GM12891 (cell line): ENCODE results near the gene PSMB8. TPM values are rescaled to one million over a fixed set of nuclear protein-coding genes. Genes with fewer than 3 reads are reported as not detected.
"Not testable (repeated sequence)": the region's sequence is repeated elsewhere in the genome, so short reads cannot be mapped to it uniquely, and the experiment has no call there.

ENCODE experiments used
- DNase-seq: peaks from one replicate; pipeline ENCODE4 v3.0.0; 2011; ENCODE audit warnings: low spot score; ENCODE audit not compliant: insufficient read length
- FAIRE-seq: peaks from 2 replicates; lab custom pipeline; 2011; peaks lifted over from hg19 to GRCh38; lab: Jason Lieb, UNC
- PAX5 ChIP-seq: IDR thresholded peaks from 2 replicates; pipeline ENCODE4 v1.6.1; 2011; ENCODE audit warnings: low read length, moderate library complexity, mild to moderate bottlenecking; ENCODE audit not compliant: insufficient read depth, severe bottlenecking
- POLR2A ChIP-seq: IDR thresholded peaks from 2 replicates; pipeline ENCODE4 v1.6.1; 2011; ENCODE audit warnings: low read depth, low read length, control low read depth
- POLR2AphosphoS5 ChIP-seq: IDR thresholded peaks from 2 replicates; pipeline ENCODE4 v1.6.1; 2011; ENCODE audit warnings: low read depth, low read length, control low read depth
- POU2F2 ChIP-seq: IDR thresholded peaks from 2 replicates; pipeline ENCODE4 v1.6.1; 2011; ENCODE audit warnings: low read depth, mild to moderate bottlenecking, control low read depth, low read length, moderate library complexity
- SPI1 ChIP-seq: IDR thresholded peaks from 2 replicates; pipeline ENCODE4 v1.6.1; 2011; ENCODE audit warnings: low read depth, low read length, control low read depth
- TAF1 ChIP-seq: IDR thresholded peaks from 2 replicates; pipeline ENCODE4 v1.6.1; 2011; ENCODE audit warnings: low read depth, low read length, control low read depth
- polyA plus RNA-seq: library from polyadenylated mRNA; unstranded; fragments of >200 nt; gene quantifications from one replicate; pipeline ENCODE4 v1.2.1, GENCODE V29; 2012; ENCODE audit warnings: low read depth, missing spikeins, inconsistent platforms; ENCODE audit not compliant: missing spikeins

PSMB8 gene
- 241 TPM for polyA plus RNA-seq

DNA sequence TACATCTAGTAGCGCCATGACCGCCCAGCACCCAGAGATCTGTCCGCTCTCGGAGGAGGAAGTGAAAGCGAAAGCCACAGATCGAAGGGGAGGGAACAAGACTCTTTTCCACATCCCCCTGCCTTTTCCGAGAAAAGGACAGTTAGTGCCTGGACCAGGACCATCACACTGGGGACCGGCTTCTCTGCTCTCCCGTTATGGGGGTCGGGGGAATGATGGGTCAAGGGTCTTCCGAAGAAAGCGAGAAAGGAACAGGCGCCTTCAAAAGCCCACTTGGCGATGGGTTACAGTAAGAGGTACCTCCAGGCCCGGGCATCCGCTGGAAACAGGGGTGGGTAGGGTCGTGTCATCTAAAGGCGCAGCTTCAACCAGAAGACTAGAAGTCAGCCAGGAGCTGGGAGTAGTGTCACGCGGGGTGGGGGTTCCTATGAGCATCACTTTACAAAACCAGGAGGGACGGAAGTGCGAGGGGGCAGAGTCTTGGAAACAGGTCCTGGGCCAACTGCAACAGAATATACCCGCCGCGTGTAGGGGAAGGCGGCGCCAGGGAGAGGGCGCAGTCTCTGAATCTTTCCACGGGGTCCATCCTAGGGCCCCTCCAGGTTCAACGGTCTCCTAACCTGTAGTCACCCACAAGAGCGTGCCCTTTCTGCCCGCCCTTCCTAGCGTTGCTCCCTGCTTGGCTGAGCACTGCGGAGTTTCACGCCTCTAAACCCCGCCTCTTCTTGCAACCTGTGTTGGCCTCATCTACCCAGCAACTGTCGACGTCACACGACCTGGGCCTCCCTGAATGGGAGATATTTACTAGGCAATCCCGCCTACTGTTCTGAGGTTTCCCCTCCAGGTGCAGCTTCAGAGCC is at the start of gene PSMB8:
TSS of gene PSMB8 (minus strand) at position 69 of the 860 bp plus-strand sequence. CDS start at position 18, 51 bp downstream.
- TF ChIP-seq TAF1 (peak; percentile 84), SPI1 (peak; percentile 98), POLR2A (peak; percentile 91), PAX5 (peak; percentile 95), POLR2AphosphoS5 (peak; percentile 86), POU2F2 (peak; percentile 81)
- DNase-seq (peak; percentile 81), FAIRE-seq (peak; percentile 100)

DNA sequence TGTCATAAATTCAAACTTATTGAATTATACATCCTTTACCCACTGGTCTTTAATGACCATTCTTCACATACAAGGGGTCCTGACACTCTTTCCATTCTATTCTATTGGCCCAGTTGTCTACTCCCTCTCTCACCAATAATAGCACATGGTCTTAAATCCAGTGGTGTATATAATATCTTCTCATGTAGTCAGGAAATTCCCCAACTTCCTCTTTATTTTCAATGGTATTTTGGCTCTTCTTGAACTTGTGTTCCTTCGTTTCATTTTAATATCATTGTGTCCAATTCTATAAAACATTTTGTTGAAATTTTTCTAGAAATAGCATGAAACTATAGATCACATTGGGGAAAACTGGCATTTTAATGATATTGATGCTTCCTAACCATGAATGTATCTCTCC is 47.0 kb upstream of the PSMB8 start:
- FAIRE-seq (no peak), DNase-seq (no peak)
- TF ChIP-seq TAF1 (no peak), PAX5 (no peak), POLR2A (no peak), SPI1 (no peak), POLR2AphosphoS5 (no peak), POU2F2 (no peak)

DNA sequence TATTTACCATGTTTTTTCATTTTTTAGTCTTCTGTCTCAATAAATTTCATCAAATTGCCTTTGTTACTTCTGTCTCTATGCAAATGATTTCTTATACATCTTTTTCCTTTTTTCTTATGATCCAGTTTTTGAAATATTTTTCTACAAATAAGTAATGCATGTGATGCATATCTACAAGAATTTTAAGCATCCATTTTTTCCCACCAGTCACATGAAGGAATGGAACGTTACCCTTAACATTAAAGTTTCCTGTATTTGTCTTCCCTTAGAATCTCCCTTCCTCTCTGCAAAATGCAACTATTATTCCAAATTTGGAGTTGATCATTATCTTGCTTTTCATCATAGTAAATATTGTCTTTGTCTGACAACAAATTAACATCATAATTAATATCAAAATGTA is 45.7 kb upstream of the PSMB8 start:
- FAIRE-seq = no peak
- no peak for TF ChIP-seq PAX5
- no peak for TF ChIP-seq SPI1
- TF ChIP-seq TAF1 = no peak
- TF ChIP-seq POLR2A = no peak
- no peak for TF ChIP-seq POU2F2
- TF ChIP-seq POLR2AphosphoS5 = no peak

DNA sequence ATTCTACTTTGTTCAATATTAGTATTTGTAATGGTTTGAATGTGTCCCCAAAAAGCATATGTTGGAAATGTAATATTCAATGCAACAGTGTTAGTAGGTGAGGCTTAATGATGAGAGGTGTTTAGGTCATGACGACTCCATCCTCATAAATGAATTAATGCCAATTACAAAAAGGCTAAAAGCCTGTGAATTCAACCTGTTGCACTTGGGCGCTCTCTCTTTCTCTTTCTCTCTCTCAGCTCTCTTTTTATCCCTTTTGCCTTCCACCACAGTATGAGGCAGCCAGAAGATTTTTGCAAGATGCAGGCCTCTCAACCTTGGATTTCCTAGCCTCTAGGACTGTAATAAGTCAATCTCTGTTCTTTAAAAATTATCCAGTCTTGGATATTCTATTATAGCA is 44.7 kb upstream of the PSMB8 start:
- TF ChIP-seq PAX5 = no peak
- no peak for TF ChIP-seq SPI1
- no peak for TF ChIP-seq POLR2A
- TF ChIP-seq POU2F2 = no peak
- TF ChIP-seq TAF1 = no peak
- no peak for TF ChIP-seq POLR2AphosphoS5
- FAIRE-seq (no peak), DNase-seq (no peak)

More for the DNA sequence above, 45.7 kb upstream of the PSMB8 start:
- DNase-seq = no peak

DNA sequence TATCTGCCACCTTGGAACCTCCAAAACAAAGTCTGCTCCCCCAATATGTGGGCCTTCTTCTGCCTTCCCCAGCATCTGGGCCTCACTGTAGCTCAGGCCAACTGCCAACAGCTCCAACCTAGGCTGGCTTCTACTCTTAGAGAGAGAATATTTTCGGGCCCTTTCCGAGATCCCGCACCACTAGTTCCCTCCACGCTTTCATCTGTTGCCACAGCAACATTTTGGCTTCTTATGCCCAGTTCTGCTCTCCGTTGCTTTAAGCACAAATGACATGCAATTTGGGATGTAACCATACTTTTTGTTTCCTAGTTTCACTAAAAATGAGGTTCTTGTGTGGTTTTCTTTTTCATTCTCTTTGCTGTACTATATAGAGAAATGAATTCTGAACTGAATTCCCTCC is 43.8 kb upstream of the PSMB8 start:
- no peak for TF ChIP-seq SPI1
- TF ChIP-seq PAX5 = no peak
- no peak for TF ChIP-seq POLR2A
- no peak for TF ChIP-seq TAF1
- no peak for TF ChIP-seq POLR2AphosphoS5
- TF ChIP-seq POU2F2 = no peak
- FAIRE-seq (no peak), DNase-seq (no peak)

DNA sequence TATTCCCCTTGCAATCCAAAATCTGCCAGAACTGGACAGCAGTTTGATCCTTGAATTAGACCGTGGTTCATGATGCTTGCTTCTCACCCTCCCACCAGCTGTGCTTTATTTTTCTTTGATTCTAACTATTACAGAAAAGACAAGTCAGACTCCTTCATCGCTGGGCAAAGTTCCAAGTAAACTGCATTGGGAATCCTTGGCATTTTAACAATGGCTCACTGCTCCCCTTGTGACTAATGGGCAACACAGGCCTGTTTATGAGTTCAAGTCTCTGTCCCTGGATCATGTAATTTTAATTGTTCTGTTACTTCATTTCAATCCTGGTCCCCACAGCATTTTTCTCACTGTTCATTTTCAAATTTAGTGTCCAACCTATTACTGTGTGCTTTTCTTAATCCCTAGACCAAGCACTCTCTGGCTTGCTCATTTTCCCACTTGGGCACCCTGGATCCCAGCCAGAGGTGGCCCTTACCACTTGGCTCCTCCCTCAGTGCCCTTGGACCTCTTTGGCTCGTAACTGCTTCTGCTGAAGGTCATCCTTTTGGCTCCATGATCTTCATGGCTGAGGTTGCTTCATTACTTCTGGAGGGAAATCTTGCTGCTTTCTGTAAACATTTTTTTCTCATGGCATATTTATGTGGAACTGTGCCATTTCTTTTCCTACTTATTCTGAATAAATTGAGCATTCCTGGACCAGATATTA is 43.0 kb upstream of the PSMB8 start:
- DNase-seq (no peak), FAIRE-seq (no peak)
- TF ChIP-seq POU2F2 = no peak
- no peak for TF ChIP-seq POLR2A
- TF ChIP-seq TAF1 = no peak
- no peak for TF ChIP-seq SPI1
- no peak for TF ChIP-seq POLR2AphosphoS5
- no peak for TF ChIP-seq PAX5

DNA sequence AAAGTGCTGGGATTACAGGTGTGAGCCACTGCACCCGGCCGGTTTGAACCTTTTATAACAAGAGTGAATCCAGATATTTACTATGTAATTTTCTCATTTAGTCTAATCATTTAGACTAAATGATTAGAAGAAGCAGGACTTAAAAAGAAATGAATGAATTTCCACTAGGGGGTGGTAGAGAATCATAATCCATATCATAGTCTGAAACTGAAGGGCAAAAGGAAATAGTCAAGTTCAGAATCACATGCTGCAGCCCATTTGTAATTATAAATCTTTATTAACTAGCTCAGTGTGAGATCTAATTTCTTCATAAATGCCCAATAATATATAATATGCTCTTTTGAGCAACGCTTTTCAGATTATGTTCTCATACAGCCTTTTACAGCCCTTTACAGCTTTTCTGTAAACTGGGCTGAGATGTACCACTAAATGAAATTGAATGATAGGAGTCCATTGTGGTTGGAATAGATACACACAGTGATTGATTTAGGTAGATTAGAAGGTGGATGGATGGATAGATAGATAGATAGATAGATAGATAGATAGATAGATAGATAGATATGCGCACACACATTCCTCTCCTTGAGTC is 41.9 kb upstream of the PSMB8 start:
- TF ChIP-seq SPI1 = no peak
- TF ChIP-seq POLR2AphosphoS5 = no peak
- no peak for TF ChIP-seq TAF1
- no peak for TF ChIP-seq POU2F2
- TF ChIP-seq POLR2A = no peak
- TF ChIP-seq PAX5 = no peak
- DNase-seq (no peak), FAIRE-seq (peak; percentile 35)

DNA sequence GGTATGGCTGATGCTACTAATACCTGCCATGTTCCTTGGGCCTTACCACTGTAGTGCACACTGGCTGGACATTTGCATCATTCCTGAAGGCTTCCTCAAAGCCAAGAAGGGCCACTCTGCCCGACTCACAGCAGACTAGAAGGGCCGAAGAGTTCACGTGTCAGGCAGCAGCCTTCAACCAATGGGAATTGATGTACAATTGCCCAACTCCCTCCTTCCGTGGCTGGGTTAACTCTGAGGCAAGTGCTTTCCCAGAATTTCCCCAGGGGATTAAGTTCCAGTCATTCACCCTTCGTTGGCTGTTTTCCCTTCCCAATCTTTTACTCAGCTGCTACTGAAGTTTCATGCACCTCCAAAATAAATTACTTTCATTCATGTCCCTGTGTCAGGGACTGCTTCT is 39.9 kb upstream of the PSMB8 start:
- no peak for FAIRE-seq
- TF ChIP-seq POU2F2 = no peak
- TF ChIP-seq TAF1 = no peak
- TF ChIP-seq POLR2AphosphoS5 = no peak
- TF ChIP-seq SPI1 = no peak
- no peak for TF ChIP-seq POLR2A
- TF ChIP-seq PAX5 = no peak
- no peak for DNase-seq

DNA sequence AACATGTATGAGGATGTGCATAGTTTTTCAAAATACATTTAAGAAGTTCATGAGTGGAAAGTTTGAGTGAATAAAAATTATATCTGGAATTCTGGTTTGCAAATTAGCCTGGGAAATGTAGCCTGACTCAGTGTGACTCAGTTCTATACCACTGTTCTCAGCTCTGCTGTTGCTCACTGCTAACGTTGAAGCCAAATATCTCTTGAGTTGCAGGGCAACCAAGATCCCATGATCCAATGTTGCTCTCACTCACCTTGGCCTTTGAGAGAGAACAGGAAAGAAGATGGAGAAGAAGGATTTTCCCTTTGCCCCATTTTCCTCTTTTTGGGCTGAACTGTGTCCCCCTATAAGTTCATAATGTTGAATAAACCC is 39.0 kb upstream of the PSMB8 start:
- TF ChIP-seq SPI1 (no peak), POLR2AphosphoS5 (no peak), PAX5 (no peak), TAF1 (no peak), POU2F2 (no peak), POLR2A (no peak)
- no peak for DNase-seq

DNA sequence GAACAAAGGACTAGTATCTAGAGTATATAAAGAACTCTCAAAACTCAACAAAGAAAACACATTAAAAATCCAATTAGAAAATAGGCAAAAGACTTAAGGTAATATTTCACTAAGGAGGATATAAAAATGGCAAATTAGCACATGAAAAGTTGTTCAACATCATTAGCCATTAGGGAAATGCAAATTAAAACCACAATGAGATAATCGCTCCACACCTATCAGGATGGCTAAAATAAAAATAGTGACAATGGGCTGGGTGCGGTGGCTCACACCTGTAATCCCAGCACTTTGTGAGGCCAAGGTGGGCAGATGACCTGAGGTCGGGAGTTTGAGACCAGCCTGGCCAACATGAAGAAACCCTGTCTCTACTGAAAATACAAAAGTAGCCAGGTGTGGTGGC is 37.1 kb upstream of the PSMB8 start:
- not testable (repeated sequence) for DNase-seq, FAIRE-seq

More for the DNA sequence above, 39.0 kb upstream of the PSMB8 start:
- no peak for FAIRE-seq
